GM19240 (cell line): ENCODE results near the gene RGCC.

Source experiments
- DNase-seq: peaks from one replicate; pipeline ENCODE4 v3.0.0; 2011; ENCODE audit warnings: low spot score; ENCODE audit not compliant: insufficient read length

The RGCC gene

DNA sequence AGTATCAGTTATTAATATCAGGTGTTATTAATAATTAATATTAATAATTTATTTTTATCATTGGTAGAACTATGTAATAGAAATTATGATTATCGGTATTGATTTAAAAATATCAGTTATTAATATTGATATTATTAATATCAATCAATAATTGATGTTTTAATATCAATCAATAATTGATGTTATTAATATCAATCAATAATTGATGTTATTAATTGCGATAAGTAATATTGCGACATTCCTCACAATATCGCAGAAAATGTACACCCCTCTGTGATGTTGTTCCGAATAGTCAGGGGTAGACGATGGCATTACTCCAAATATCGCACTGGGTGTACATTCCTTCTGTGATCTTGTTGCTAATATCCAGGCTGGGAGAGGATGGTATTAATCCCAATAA lies 3.7 kb upstream of the RGCC start:
- DNase-seq, result no peak

DNA sequence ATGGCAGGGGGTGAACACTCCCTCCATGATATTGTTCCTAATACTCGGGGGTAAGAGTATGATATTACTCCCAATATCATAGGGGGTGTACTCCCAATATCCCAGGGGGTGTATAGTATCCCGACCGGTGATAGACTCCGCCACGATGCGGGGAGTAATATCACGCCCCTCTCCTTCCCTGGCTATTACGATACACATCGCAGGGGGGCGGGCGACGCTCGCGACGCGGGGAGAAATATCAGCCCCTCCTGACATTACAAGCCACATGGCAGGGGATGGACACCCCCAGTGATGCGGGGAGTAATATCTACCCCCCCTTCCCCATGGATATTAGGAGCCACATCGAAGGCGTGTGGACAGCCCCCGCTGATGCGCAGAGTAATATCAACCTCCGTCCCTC lies 3.2 kb upstream of the RGCC start:
- DNase-seq, result no peak

DNA sequence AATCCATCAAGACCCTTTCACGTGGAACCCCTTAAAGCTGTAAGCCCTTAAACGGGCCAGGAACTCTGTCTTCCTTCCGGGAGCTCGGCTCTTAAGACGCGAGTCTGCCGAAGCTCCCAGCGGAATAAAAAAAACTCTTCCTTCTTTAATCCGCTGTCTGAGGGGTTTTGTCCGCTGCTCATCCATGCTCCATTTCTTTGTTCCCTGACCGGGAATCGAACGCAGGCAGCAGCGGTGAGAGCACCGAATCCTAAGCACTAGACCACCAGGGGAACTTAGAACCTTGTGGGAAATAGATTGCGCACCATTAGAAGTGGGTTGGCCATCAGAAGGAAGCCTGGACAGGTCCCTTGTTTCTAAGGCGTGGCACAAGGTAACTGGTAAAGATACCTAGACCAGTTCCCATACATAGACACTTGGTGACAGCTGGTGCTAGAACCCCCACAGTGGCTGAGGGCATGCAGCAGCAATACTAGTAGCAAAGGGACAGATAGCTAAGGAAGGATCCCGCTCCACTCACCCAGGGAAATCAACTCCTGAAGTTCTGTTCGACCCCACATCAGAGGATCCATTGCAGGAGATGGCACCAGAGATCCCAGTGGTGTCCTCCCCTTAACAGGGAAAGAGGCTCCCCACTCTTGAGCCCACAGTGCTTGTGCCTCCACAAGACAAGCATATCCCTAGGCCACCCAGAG lies 1.5 kb upstream of the RGCC start:
- no peak for DNase-seq

DNA sequence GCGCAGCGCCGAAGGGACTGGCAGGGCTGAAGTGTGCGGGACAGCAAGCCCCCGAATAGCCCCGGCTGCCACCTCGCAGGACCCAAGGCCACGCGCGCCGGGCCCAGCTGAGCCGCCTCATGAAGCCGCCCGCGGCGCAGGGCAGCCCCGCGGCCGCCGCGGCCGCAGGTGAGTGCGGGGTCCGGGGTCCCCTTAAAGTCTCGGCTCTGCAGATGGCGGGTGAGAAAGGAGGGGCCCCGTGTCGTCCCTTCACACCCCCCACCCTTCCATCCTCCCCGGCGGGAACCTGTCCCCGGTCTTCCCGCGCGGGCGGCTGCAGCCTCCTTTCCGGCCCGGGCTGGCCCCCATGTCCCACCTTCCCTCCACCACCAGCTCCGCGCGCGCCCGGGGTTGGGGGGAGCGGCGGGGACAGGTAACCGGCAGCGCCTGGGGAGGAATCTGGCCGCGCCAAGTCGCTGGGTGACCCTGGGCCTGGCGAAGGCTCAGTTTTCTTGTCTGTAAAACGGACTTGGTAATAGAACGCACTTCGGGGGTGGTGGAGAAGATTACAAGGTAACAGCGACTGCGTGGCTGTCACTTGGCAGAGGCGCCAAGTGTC lies 338 bp downstream of the RGCC start:
- DNase-seq, result no peak

DNA sequence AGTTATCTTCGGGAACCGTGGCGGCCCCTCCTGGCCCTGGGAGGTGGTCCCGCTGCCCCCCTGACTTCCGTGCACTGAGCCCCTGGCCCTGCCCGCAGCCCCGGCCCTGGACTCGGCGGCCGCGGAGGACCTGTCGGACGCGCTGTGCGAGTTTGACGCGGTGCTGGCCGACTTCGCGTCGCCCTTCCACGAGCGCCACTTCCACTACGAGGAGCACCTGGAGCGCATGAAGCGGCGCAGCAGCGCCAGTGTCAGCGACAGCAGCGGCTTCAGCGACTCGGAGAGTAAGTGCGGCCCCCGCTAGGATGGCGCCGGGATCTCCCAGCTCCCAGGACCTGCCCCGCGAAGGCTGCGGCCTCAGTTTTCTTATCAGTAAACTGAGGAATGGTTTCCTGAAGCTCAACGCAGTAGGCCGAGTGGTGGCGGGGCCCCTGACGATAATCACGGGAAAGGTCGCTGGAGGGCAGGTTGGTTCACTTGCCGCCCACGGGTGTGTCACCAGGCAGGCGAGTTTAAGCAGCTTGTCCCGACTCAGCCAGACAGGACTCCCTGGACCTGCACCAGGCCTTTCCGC lies 924 bp downstream of the RGCC start:
- no peak for DNase-seq

DNA sequence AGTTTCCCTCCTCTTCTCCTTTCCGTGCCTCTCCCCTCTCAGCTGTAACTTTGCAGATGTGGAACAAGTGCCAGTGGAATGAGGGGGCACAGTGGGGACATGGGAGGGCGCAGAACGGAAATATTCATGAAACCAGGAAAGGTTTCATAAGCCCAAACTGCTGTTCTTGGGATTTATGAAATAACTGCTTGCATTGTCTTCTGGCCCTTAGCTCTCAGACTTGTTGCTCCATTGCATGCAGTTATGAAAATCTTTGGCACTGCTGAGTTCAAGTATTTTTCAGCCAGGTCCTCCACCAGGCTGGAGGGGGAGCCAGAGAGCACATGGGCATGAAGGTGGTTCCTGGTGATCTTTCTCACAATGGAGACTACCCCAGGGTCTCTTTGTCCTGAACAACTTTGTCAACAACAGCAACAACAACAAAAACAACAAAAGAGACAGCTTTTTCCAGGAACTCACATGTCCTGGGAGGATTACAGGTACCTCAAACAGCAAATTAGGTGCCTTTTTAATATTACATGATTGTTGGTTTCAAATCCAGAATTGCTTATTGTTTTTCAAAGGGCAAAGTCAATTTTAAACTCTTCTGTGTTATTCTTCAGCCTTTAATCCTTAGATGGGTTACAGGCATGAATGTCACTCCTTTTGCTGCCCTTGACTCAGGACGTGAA lies 1.5 kb downstream of the RGCC start:
- no peak for DNase-seq

DNA sequence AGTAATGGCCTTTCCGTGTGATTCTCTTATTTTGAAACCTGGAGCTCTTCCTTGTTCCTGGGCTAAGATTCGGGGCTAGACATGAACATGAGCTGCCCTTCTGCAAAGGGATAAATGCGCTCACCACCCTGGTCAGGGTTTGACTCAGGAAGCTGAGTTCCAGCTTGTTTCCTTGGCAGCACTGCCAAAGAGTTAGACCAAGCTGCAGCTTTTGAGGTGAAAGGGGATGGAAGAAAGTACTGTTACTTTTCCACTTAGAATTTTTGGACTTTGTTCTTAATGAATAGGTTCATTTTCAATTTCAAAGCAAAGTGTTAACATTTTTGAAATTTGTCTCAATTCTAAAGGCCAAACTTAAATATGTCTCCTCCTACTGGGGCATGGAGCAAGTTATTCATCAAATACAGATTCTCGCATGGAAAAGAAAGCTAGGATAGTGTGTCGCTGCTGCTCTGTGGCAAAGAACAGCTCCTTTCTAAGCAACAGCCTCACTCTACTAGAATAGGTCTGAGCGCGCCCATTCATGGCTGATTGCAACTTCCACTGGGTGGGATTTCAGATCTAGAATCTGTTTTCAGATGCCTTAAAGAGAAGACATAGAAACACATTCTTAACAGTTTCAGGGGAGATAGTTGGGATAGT lies 2.2 kb downstream of the RGCC start:
- DNase-seq, result no peak

DNA sequence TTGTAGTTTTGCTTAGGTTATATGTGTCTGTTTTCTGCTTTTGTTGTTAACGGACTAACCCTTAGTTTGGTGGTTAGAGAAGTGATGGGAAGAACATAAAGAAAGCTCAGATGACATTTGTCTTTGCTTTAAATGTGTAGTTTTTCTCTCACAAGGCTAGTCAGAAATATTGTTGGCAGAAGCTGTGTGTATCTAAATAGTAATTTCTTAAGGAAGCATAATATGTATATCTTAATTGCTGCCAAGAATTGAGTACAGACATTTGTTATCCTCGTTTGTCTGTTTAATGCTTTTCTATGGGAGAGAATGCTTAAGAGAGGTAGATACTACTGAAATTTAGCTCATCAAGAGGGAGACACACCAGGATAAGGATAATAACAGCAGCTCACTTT lies 2.7 kb downstream of the RGCC start:
- DNase-seq, result no peak

DNA sequence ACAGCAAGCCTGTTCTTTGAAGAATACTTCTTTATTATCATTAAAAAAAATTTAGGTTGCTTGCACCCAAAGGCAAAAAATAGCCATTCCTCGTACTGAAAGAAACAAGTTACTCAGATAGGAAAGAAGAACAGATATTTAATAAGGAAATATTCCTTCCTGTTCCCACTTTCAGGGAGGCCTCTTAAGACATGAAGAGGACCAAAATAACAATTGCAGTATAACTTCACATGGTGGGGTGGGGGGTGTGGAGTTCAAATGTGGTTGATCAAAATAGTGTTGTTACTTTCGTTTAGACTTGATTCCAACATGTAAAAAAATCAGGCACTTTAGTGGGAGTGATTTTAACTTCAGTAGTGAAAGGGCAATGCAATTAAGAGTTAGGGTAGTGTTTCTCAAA lies 3.6 kb downstream of the RGCC start:
- DNase-seq, result no peak

DNA sequence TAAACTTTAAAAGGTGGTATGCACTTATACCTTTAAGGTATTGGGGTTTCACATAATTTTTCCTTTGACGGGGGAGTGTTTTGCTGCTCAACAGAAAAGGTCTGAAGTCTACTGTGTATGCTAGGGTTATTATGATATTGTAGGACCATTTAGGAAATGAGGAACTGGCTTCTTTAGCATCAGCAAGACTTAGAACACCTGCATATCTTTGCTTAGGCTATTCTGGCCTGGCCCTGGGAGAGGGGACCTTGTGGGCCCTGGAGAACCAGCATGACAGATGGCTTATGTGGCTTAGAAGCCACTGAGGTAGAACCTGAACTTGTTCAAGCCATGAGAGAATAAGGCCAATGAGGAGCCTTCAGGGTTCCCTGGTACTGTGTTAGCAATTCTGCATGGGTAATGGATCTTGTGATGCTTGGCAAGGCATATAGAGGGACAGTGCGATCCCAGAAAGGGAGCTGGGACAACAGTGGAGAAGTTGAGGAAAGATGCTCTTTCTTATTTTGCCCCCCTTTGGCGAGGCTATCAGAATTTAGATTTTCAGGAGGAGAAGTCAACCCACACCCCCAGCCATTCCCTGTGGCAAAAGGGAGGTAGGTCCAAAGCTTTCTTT lies 4.3 kb downstream of the RGCC start:
- DNase-seq, result no peak

DNA sequence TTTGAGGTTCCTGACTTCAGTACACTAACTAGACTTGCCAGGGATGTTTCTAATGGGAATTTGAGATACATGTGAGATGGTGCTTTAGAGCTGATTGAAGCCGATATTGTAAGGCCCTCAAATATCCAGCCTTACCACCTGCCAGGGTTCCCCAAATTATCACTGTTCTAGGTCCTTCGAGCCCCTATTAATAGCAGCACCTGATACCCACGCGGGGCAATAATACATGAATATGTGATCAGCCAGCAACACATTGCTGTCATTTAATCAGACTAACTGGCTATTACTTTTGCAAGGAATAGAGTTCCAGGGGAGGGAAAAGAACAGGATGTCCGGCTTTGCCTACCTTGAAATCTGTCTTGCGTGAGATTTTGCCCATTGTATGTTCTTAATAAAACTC lies 5.1 kb downstream of the RGCC start:
- no peak for DNase-seq

DNA sequence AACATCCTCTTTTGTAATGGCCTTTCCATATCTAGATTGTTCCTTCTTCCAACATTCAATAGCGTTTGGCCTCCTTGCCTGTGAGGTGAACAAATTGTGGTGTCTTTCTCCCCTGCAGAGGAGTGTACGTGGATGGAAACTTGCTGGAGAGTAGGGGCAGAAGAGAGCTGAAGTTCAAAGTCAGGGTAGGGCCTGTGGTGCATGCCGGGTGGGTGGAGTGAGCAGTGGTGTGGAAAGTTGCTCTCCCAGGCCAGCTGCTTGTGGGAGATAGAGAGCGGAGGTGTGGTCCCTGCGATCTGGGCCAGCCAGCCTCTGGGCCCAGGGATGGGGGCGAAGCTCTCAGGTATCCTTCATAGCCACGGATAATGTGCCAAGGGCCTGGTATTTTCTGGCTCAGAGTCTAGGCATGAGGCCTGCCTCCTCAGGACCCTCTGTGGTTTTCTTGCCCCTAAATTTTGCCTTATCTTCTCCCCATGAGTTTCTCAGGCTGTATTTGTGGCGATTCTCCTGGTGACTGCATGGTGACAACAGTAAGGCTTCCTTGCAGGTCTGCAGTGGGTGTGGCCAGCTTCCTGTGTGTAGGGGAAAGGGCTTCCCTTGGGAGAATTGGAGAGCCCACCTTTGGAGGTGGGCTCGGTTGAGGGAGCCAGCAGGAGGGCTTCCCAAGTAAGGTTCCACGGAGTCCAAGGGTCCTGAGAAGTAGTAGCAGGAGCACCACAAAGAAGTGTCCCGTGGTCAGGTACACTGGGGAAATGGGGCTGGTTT lies 6.7 kb downstream of the RGCC start:
- no peak for DNase-seq

DNA sequence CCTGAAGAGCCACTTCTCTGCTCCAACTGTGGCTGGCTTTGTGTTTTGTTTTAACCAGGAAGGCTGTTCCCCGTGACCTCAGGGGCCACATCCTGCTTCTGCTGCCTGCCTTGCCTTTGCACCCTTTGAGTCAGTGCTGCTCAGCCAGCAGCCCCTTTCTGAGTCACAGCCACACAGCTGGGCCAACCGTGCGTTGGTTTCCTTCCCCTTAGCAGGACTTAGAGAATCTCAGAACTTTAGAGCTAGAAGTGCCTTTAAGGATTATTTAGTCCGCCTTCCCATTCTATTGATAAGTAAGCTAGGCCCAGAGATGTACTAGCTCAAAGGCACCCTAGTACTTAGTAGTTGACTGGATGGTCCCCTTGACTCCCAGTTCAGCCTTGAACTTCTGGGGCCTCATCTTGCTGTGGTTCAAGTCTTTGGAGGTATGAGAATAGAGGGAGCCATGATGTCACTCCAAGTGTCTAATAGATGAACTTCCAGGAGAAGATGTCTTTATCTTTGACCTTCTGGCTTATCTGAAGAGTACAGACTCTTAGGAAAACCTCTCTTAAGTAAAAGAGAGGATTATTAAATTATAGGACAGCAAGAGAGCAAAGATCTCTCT lies 8.0 kb downstream of the RGCC start:
- peak; percentile 68 for DNase-seq

DNA sequence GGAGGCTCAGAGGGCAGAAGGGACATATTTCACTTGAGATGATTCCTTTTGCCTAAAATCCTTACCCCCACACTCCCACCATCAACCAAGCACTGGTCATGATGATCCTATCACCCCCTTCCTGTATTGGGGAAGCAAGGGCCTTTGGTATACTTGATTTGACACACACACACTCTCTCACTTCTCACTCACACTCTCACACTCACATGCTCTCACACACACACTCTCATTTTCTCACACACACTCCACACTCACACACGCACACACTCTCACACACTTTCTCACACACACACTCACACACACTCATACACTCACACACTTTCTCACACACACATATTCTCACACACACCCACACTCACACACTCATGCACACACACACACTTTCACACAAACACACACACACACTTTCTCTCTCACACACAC lies 8.6 kb downstream of the RGCC start:
- DNase-seq, result no peak

DNA sequence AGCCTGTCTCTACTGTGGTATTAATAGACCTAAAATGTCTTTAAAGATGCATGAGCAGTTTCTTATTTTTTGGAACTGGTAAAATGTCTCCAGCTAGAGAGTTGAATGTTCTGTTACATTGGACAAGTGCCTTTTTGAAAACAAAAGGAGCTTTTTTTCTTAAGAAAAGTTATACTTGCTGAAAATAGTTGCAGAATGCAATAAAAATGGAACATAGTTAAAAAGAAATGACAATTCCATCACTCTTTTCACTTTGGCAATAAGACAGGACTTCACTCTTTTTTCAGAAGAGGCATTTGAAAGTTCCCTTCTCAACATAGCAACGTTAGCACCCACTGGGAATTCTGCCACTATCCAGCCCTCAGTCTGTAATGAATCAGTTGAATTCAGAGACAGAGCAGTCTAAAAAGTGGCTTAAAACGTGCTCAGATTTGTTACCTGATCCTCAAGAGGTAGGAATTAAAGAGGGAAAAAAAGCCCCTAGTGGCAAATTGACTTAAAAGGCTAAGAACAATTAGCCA lies 10.1 kb downstream of the RGCC start:
- DNase-seq, result no peak

DNA sequence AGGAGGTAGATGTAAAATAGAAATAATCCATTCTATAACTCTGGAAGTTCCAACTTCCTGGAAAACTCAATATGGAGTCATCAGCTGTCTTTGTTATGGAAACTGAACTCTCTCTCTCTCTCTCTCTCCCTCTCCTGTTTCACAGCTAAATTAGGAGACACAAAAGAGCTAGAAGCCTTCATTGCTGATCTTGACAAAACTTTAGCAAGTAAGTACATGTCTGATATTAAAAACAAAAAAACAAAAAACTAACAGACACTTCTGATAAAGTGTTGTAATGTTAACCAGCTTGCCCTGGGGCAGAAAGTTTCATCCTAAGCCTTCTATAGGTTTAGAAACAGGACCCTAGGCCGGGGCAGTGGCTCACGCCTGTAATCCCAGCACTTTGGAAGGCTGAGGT lies 11.3 kb downstream of the RGCC start:
- DNase-seq, result no peak

DNA sequence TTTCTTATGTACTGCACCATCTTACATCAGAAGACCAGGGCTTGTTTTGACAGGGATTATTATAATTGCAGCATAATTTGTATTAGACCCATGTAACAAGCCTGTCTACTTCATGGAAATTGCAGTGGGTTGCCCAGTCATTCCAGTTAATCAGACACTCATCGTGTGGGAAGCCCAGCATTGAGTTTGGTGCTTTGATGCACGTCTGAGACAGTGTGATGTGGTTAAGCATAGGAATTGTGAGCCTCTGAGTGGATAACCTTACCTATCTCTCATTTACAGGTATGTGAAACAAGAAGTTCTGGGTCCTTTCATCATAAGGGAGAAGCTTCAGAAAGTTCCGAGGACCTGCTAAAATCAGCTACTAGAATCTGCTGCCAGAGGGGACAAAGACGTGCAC lies 12.8 kb downstream of the RGCC start:
- DNase-seq, result no peak

DNA sequence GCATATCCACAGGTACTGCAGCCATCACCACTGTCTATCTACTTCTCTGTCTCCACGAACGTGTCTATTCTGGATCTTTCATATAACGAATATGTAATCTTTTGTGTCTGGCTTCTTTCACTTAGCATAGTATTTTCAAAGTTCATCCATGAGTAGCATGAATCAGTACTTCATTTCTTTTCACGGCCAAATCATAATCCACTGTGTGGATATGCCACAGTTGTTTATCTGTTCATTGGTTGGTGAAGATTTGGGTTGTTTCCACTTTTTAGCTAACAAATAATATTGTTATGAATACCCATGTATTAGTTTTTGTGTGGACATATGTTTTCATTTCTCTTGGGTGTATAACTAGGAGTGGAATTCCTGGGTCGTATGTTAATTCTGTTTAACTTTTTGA lies 14.4 kb downstream of the RGCC start:
- DNase-seq, result no peak

DNA sequence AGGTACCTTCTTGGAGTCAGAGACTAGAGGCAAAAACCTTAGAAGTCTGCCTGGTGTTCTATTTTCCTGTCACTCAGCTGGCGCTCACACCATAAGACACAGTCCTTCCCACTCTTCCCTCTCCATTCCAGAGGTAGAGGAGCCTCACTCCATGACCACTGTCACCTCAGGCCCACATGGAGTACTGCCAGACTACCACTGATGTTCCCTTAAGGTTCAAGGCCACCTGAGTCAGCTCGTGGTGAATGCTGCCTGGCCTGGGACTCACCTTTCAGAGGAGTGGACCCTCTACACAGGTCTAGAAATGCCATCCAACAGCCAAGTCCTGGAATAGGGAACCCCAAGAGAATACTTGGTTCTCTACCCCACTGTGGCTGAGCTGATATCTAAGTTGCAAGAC lies 29.9 kb downstream of the RGCC start:
- DNase-seq, result no peak

DNA sequence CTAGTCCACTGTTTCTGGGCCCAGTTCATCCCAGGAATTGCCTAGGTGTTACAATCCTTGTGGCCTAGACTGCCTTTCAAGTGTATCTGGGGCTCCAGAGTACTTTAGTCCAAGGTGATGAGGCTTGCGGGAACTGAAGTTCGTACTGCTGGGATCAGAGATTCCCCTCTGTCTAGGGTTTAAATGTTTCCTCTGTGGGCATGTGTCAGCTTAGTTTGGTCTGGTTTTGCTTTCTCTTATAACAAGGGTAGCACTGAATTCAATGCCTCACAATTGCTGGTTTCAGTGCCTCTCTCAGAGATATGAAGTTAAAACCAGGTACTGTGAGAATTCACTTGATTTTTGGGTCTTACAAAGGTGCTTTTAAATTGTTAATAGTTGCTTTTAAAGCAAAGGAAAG lies 30.8 kb downstream of the RGCC start:
- no peak for DNase-seq
